Measurements from ENCODE around the gene SNCG.

The SNCG gene

GRCh38 chr10:86968994-86969355, 10.6 kb downstream of the SNCG start:
- no peaks in the 10 kb centered on the region for H3K27me3 ChIP-seq (ENCODE audit: insufficient read depth, low read depth)
- H3K4me2 ChIP-seq = no peak overlapping the region
- no peaks in the 10 kb centered on the region for H3K79me2 ChIP-seq (ENCODE audit: insufficient read depth, low read depth)
- H3K36me3 ChIP-seq (ENCODE audit: insufficient read depth) = no peaks in the 10 kb centered on the region
- H3K4me3 ChIP-seq (IDR thresholded peaks at IDR 0.05; ENCODE audit: insufficient read depth, low read depth, low read length) = no peak overlapping the region
- no peaks in the 10 kb centered on the region for H3K4me1 ChIP-seq (ENCODE audit: low read depth, poor library complexity, severe bottlenecking)
- no peaks in the 10 kb centered on the region for H4K20me1 ChIP-seq (ENCODE audit: insufficient read depth)
- no peak overlapping the region for H3K27ac ChIP-seq
- H2AFZ ChIP-seq (ENCODE audit: low read depth) = no peak overlapping the region
- no peak for TF ChIP-seq CTCF (conservative IDR thresholded peaks at IDR 0.05; ENCODE audit: low read depth, low read length)
- no peak overlapping the region for H3K9ac ChIP-seq

GRCh38 chr10:86969421-86970041, 11.1 kb downstream of the SNCG start:
- no peaks in the 10 kb centered on the region for H3K4me1 ChIP-seq (ENCODE audit: low read depth, poor library complexity, severe bottlenecking)
- no peaks in the 10 kb centered on the region for H4K20me1 ChIP-seq (ENCODE audit: insufficient read depth)
- no peak overlapping the region for H3K9ac ChIP-seq
- H3K27ac ChIP-seq = no peak overlapping the region
- H3K4me2 ChIP-seq = no peak overlapping the region
- no peaks in the 10 kb centered on the region for H3K36me3 ChIP-seq (ENCODE audit: insufficient read depth)
- H2AFZ ChIP-seq (ENCODE audit: low read depth) = no peak overlapping the region
- no peak overlapping the region for H3K4me3 ChIP-seq (IDR thresholded peaks at IDR 0.05; ENCODE audit: insufficient read depth, low read depth, low read length)
- no peaks in the 10 kb centered on the region for H3K79me2 ChIP-seq (ENCODE audit: insufficient read depth, low read depth)
- no peaks in the 10 kb centered on the region for H3K27me3 ChIP-seq (ENCODE audit: insufficient read depth, low read depth)
- no peak for TF ChIP-seq CTCF (conservative IDR thresholded peaks at IDR 0.05; ENCODE audit: low read depth, low read length)

GRCh38 chr10:86970162-86970981, 12.0 kb downstream of the SNCG start:
- Histone ChIP-seq H3K27ac (peak overlapping the region; percentile 50), H3K27me3 (ENCODE audit: insufficient read depth, low read depth) (no peaks in the 10 kb centered on the region), H3K36me3 (ENCODE audit: insufficient read depth) (no peaks in the 10 kb centered on the region), H3K4me1 (ENCODE audit: low read depth, poor library complexity, severe bottlenecking) (no peaks in the 10 kb centered on the region), H4K20me1 (ENCODE audit: insufficient read depth) (no peaks in the 10 kb centered on the region), H3K9ac (peak overlapping the region; percentile 96), H3K4me2 (peak overlapping the region; percentile 100), H3K79me2 (ENCODE audit: insufficient read depth, low read depth) (no peaks in the 10 kb centered on the region), H2AFZ (ENCODE audit: low read depth) (peak overlapping the region; percentile 97), H3K4me3 (IDR thresholded peaks at IDR 0.05; ENCODE audit: insufficient read depth, low read depth, low read length) (peak overlapping the region; percentile 30)
- TF ChIP-seq CTCF (conservative IDR thresholded peaks at IDR 0.05; ENCODE audit: low read depth, low read length) = no peak

GRCh38 chr10:86970982-86971231, 12.5 kb downstream of the SNCG start:
- Histone ChIP-seq H3K9ac (peak overlapping the region; percentile 96), H3K27me3 (ENCODE audit: insufficient read depth, low read depth) (no peaks in the 10 kb centered on the region), H3K79me2 (ENCODE audit: insufficient read depth, low read depth) (no peaks in the 10 kb centered on the region), H3K36me3 (ENCODE audit: insufficient read depth) (no peaks in the 10 kb centered on the region), H2AFZ (ENCODE audit: low read depth) (peak overlapping the region; percentile 97), H3K4me2 (peak overlapping the region; percentile 100), H3K4me1 (ENCODE audit: low read depth, poor library complexity, severe bottlenecking) (no peaks in the 10 kb centered on the region), H3K4me3 (IDR thresholded peaks at IDR 0.05; ENCODE audit: insufficient read depth, low read depth, low read length) (peak overlapping the region; percentile 30), H3K27ac (peak overlapping the region; percentile 50), H4K20me1 (ENCODE audit: insufficient read depth) (no peaks in the 10 kb centered on the region)
- TF ChIP-seq CTCF (conservative IDR thresholded peaks at IDR 0.05; ENCODE audit: low read depth, low read length) = no peak
